IMR-90 (cell line): ENCODE data around the gene IFNL1. TPM values are rescaled to one million over a fixed set of nuclear protein-coding genes. Genes with fewer than 3 reads are reported as not detected.

Source experiments
- ATAC-seq: fragments of 200-7000 bp; cut with Tn5 transposase; 2 replicates; pipeline ENCODE4 v1.9.1; 2020; ENCODE audit warnings: low read depth, mild to moderate bottlenecking, moderate library complexity
- BruUV-seq: library from RNA; stranded (reverse); fragments of 400-500 nt; replicated peaks from 2 replicates; lab custom pipeline; 2021; lab: Mats Ljungman, UMichigan
- CTCF ChIA-PET: fragments of 300-600 bp; formaldehyde crosslinking; extraction: SDS; loops from one replicate; lab custom pipeline; 2021; ENCODE audit warnings: antibody characterized with exemption; lab: Yijun Ruan, JAX
- POLR2A ChIA-PET: fragments of 300-600 bp; sonication (Branson Sonifier 250); formaldehyde crosslinking; loops from one replicate; lab custom pipeline; 2022; ENCODE audit warnings: antibody characterized with exemption; ENCODE audit not compliant: unreplicated experiment; lab: Charles Lee
- DNase-seq: peaks from one replicate; pipeline ENCODE4 v3.0.0; 2013
- H2AFZ ChIP-seq: replicated peaks from 2 replicates; pipeline ENCODE3; 2013; ENCODE audit warnings: low read length, mild to moderate bottlenecking; ENCODE audit not compliant: poor library complexity
- H2AK5ac ChIP-seq: 2 replicates; pipeline ENCODE4 v1.6.1; 2013; ENCODE audit warnings: low read depth, low read length, inconsistent platforms
- H2AK9ac ChIP-seq: replicated peaks from 2 replicates; pipeline ENCODE3; 2013; ENCODE audit warnings: mild to moderate bottlenecking, low read depth, low read length, moderate library complexity; ENCODE audit not compliant: poor library complexity
- H2BK120ac ChIP-seq: 2 replicates; pipeline ENCODE4 v1.6.1; 2013; ENCODE audit warnings: low read depth, low read length, inconsistent platforms
- H2BK15ac ChIP-seq: 3 replicates; pipeline ENCODE4 v1.6.1; 2013; ENCODE audit warnings: low read depth, low read length, inconsistent platforms
- H2BK20ac ChIP-seq: 2 replicates; pipeline ENCODE4 v1.6.1; 2013; ENCODE audit warnings: low read depth, mild to moderate bottlenecking, inconsistent platforms, low read length, moderate library complexity
- H2BK5ac ChIP-seq: 2 replicates; pipeline ENCODE4 v1.6.1; 2013; ENCODE audit warnings: mild to moderate bottlenecking, low read depth, low read length, inconsistent platforms; ENCODE audit not compliant: poor library complexity, severe bottlenecking
- H3K14ac ChIP-seq: replicated peaks from 2 replicates; pipeline ENCODE4 v1.6.1; 2013; ENCODE audit warnings: low read depth, low read length, inconsistent platforms
- H3K18ac ChIP-seq: 2 replicates; pipeline ENCODE4 v1.6.1; 2013; ENCODE audit warnings: low read depth, low read length, control low read depth
- H3K23ac ChIP-seq: 2 replicates; pipeline ENCODE4 v1.6.1; 2013; ENCODE audit warnings: low read depth, low read length, inconsistent platforms
- H3K27ac ChIP-seq: 2 replicates; pipeline ENCODE4 v1.5.1; 2013; ENCODE audit warnings: mild to moderate bottlenecking, control low read depth, low read length; ENCODE audit not compliant: insufficient read depth
- H3K27me3 ChIP-seq: 2 replicates; pipeline ENCODE4 v1.6.1; 2013; ENCODE audit warnings: low read length; ENCODE audit not compliant: control insufficient read depth, insufficient read depth
- H3K36me3 ChIP-seq: 2 replicates; pipeline ENCODE4 v1.6.1; 2013; ENCODE audit warnings: low read length, mixed read lengths; ENCODE audit not compliant: control insufficient read depth, insufficient read depth
- H3K4ac ChIP-seq: 2 replicates; pipeline ENCODE4 v1.6.1; 2013; ENCODE audit warnings: low read depth, low read length, inconsistent platforms
- H3K4me1 ChIP-seq: 2 replicates; pipeline ENCODE4 v1.6.1; 2013; ENCODE audit warnings: low read length, mixed read lengths; ENCODE audit not compliant: control insufficient read depth, insufficient read depth
- H3K4me2 ChIP-seq: 2 replicates; pipeline ENCODE4 v1.6.1; 2013; ENCODE audit warnings: low read depth, mild to moderate bottlenecking, control low read depth, low read length, moderate library complexity
- H3K4me3 ChIP-seq: 2 replicates; pipeline ENCODE4 v1.5.1; 2013; ENCODE audit warnings: low read depth, mild to moderate bottlenecking, control low read depth, low read length, moderate library complexity; ENCODE audit not compliant: insufficient read depth
- H3K56ac ChIP-seq: 2 replicates; pipeline ENCODE4 v1.6.1; 2013; ENCODE audit warnings: low read length, inconsistent platforms; ENCODE audit not compliant: insufficient read depth; ENCODE audit errors: extremely low read depth
- H3K79me1 ChIP-seq, 2 experiments: 2 replicates each; pipeline ENCODE4 v1.6.1; 2013; ENCODE audit warnings: low read length in 2 of 2, inconsistent platforms in 1 of 2, low read depth in 1 of 2
- H3K9ac ChIP-seq: 2 replicates; pipeline ENCODE4 v1.6.1; 2013; ENCODE audit warnings: low read depth, low read length, control low read depth
- H3K9me1 ChIP-seq: 2 replicates; pipeline ENCODE4 v1.6.1; 2013; ENCODE audit warnings: low read length, inconsistent platforms; ENCODE audit not compliant: insufficient read depth
- H3K9me3 ChIP-seq: 2 replicates; pipeline ENCODE4 v1.6.1; 2013; ENCODE audit warnings: low read length; ENCODE audit not compliant: control insufficient read depth, insufficient read depth
- H4K20me1 ChIP-seq: 2 replicates; pipeline ENCODE4 v1.6.1; 2013; ENCODE audit warnings: low read length, inconsistent platforms; ENCODE audit not compliant: insufficient read depth
- H4K5ac ChIP-seq: 2 replicates; pipeline ENCODE4 v1.6.1; 2013; ENCODE audit warnings: mild to moderate bottlenecking, low read depth, low read length, control low read depth
- H4K8ac ChIP-seq, 2 experiments: 2 replicates each; pipeline ENCODE4 v1.6.1; 2013; ENCODE audit warnings: low read depth in 2 of 2, low read length in 2 of 2, control low read depth in 1 of 2, inconsistent platforms in 1 of 2
- H4K91ac ChIP-seq: 2 replicates; pipeline ENCODE4 v1.6.1; 2013; ENCODE audit warnings: low read depth, low read length, inconsistent platforms; ENCODE audit not compliant: insufficient read depth
- MAFK ChIP-seq: IDR thresholded peaks from 2 replicates; pipeline ENCODE4 v1.6.1; 2012; ENCODE audit warnings: low read depth, low read length, improper control_type of control experiment
- POLR2A ChIP-seq: IDR thresholded peaks from 2 replicates; pipeline ENCODE4 v1.6.1; 2012; ENCODE audit warnings: mild to moderate bottlenecking, low read depth, low read length
- RFX5 ChIP-seq: IDR thresholded peaks from 2 replicates; pipeline ENCODE4 v1.8.0; 2012; ENCODE audit warnings: low read depth, mild to moderate bottlenecking, low read length, moderate library complexity
- WGBS, 2 experiments: methylation state at CpG; one replicate each; pipeline versions ENCODE4 v1.1.5 to v1.1.7; 2013; ENCODE audit warnings: missing lambda C conversion rate in 2 of 2; ENCODE audit not compliant: insufficient read length in 1 of 2; ENCODE audit errors: extremely low coverage in 2 of 2; 5-methylcytosine and 5-hydroxymethylcytosine counted together
- dilution Hi-C: fragments of 300-500 bp; cut with HindIII; formaldehyde crosslinking; loops from one replicate; pipeline ENCODE4 v1.14.3; 2018; ENCODE audit warnings: low sequenced_read_pairs; ENCODE audit not compliant: unreplicated experiment
- in situ Hi-C: fragments of 300-500 bp; cut with MboI; formaldehyde crosslinking; loops from 3 replicates; pipeline ENCODE4 v1.14.3; 2019; ENCODE audit warnings: low sequenced_read_pairs, inconsistent platforms, mixed read lengths
- intact Hi-C: fragments of 100-400 bp; cut with micrococcal nuclease; formaldehyde crosslinking; loops from 2 replicates; pipeline ENCODE4 v1.10.0; 2022
- polyA plus RNA-seq, 3 experiments: library from polyadenylated mRNA; depleted of rRNA; stranded (reverse); fragments of >200 nt; gene quantifications; 2 replicates each; pipeline ENCODE4 v1.2.3, GENCODE V29; 2012; ENCODE audit warnings: low replicate concordance in 1 of 3
- total RNA-seq: library from RNA; depleted of rRNA; stranded (reverse); fragments of >200 nt; gene quantifications from 2 replicates; pipeline ENCODE4 v1.2.3, GENCODE V29; 2012

The IFNL1 gene
- total and polyA plus RNA-seq, 2 of the 4 experiments (the other 2 are of a cell fraction): not detected

DNA sequence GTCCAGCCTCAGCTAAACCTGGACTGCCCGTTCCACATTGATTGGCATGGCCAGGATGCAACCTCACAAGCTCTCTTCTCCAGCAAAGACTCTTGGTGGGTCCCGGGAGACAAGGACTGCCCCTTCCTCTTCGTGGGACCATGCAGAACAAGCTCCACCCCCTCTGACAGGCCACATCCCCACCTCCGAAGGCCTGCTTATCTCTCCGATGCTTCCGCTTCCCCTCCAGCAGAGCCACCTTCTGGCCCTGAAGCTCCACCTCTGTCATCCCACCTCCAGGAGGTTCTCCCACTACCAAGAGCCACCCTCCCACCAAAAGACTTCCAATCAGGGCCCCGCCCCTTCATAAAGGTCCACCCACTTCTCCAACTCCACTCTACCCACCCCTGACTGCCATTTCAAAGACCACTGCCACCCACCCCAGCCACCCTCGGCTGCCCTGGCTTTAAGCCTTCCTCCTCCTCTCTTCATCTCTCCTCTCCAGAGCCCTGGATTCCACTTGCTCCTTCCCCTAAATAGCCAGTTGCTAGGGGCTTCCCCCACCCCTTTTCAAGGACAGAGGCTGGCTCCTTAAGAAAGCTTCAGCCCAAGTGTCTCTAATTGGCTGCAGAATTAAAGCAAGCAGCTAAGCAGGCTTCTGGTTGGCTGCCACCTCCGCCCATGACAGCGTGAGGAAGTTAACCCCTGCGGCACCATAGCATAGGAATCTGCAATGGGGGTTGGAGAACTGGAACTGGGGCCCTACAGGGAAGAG lies 14.5 kb downstream of the IFNL1 start:
- 33% methylated on average over 5 of the region's 11 CpGs; no CpG with 5 or more reads in 1 of the 2 experiments for WGBS, 2 experiments
- in situ Hi-C loops: no loop called here
- ATAC-seq (no peak), DNase-seq (no peak)
- intact Hi-C loops: no loop called here
- Histone ChIP-seq H3K79me1 (no peaks in the 10 kb centered on the region), H2BK120ac (no peak overlapping the region), H2BK20ac (no peak overlapping the region), H3K9me3 (peaks cover 6% of the 10 kb centered on the region), H2AK5ac (no peak overlapping the region), H3K27me3 (peaks cover 36% of the 10 kb centered on the region), H4K8ac (no peak overlapping the region), H4K20me1 (no peaks in the 10 kb centered on the region; the same call in 1 of the 2 replicates), H3K4me2 (no peak overlapping the region), H3K9me1 (no peaks in the 10 kb centered on the region; the same call in 1 of the 2 replicates), H3K4me1 (no peaks in the 10 kb centered on the region; the same call in 1 of the 2 replicates), H3K56ac (no peak overlapping the region), H3K4me3 (no peak overlapping the region), H3K18ac (no peak overlapping the region), H4K91ac (no peak overlapping the region), H3K36me3 (no peaks in the 10 kb centered on the region), H3K4ac (no peak overlapping the region), H3K14ac (no peak overlapping the region), H2AFZ (no peak overlapping the region), H3K23ac (no peak overlapping the region), H2AK9ac (no peak overlapping the region), H4K5ac (no peak overlapping the region), H3K27ac (no peak overlapping the region), H2BK15ac (no peak overlapping the region), H3K9ac (no peak overlapping the region), H2BK5ac (no peak overlapping the region)
- dilution Hi-C loops: no loop called here
- CTCF ChIA-PET: no interaction called here
- TF ChIP-seq RFX5 (no peak), POLR2A (no peak), MAFK (no peak)
- POLR2A ChIA-PET: no interaction called here
- BruUV-seq: no TSS peak
